ENCODE measurements around the gene XIRP2. TPM values are rescaled to one million over a fixed set of nuclear protein-coding genes. Genes with fewer than 3 reads are reported as not detected.

XIRP2 gene
- total and polyA plus RNA-seq, 2 of the 4 experiments (the other 2 are of a cell fraction): 0.05 to 0.18 TPM

DNA sequence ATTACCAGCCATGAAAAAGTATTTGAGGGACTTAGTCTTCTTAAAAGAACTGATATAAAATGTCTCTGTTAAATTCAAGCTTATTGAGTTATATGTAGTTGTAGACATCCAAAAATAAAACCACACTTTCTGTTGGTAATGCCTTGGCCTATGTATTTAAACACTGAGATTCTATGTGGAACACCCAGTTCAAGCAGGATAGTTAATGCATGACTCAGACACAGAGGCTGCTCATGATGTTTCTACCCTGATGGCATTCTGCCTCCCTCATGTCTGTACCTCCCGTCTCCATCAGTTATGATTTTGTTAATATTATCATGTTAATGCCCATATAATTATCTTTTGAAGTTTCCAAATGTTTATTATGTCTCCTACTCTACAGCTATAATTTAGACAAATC lies 164.5 kb downstream of the XIRP2 start:
- Histone ChIP-seq H3K18ac (ENCODE audit: low read depth, low read length) (no peak overlapping the region), H4K5ac (ENCODE audit: low read depth, low read length) (no peak overlapping the region), H3K9me3 (ENCODE audit: control insufficient read depth, insufficient read depth, low read length) (no peaks in the 10 kb centered on the region), H4K8ac (ENCODE audit: low read depth in 2 of 2, low read length in 2 of 2) (no peak overlapping the region), H4K91ac (ENCODE audit: insufficient read depth, low read depth, low read length) (no peak overlapping the region), H3K9me1 (ENCODE audit: insufficient read depth, low read length) (no peaks in the 10 kb centered on the region), H2BK20ac (ENCODE audit: low read depth, low read length) (no peak overlapping the region), H3K27ac (ENCODE audit: insufficient read depth, low read length) (no peak overlapping the region), H3K14ac (replicated peaks; ENCODE audit: low read depth, low read length) (no peak overlapping the region), H2BK120ac (ENCODE audit: low read depth, low read length) (peak overlapping the region; percentile 55; the same call in 1 of the 2 replicates), H2BK15ac (ENCODE audit: low read depth, low read length) (no peak overlapping the region), H3K4me3 (ENCODE audit: insufficient read depth, low read depth, low read length) (no peak overlapping the region), H3K36me3 (ENCODE audit: control insufficient read depth, insufficient read depth, low read length) (no peaks in the 10 kb centered on the region), H3K27me3 (ENCODE audit: control insufficient read depth, insufficient read depth, low read length) (no peaks in the 10 kb centered on the region), H3K4me2 (ENCODE audit: low read depth, low read length) (no peak overlapping the region), H2AK5ac (ENCODE audit: low read depth, low read length) (no peak overlapping the region), H2BK5ac (ENCODE audit: low read depth, low read length, poor library complexity, severe bottlenecking) (peak overlapping the region; percentile 58), H3K79me1 (ENCODE audit: low read depth in 1 of 2, low read length in 2 of 2) (no peaks in the 10 kb centered on the region), H3K4me1 (ENCODE audit: control insufficient read depth, insufficient read depth, low read length) (peaks cover 2% of the 10 kb centered on the region; the same call in 1 of the 2 replicates), H3K23ac (ENCODE audit: low read depth, low read length) (no peak overlapping the region), H3K4ac (ENCODE audit: low read depth, low read length) (no peak overlapping the region), H4K20me1 (ENCODE audit: insufficient read depth, low read length) (no peaks in the 10 kb centered on the region), H2AFZ (replicated peaks; ENCODE audit: low read length, poor library complexity) (no peak overlapping the region), H3K9ac (ENCODE audit: low read depth, low read length) (no peak overlapping the region), H2AK9ac (replicated peaks; ENCODE audit: low read depth, low read length, poor library complexity) (no peak overlapping the region), H3K56ac (ENCODE audit: extremely low read depth, insufficient read depth, low read length) (no peak overlapping the region)
- in situ Hi-C loops (cut with MboI; ENCODE audit: low sequenced_read_pairs): no loop called here
- DNase-seq (peak; percentile 84), ATAC-seq (ENCODE audit: low read depth) (peak; percentile 95)
- CTCF ChIA-PET: no interaction called here
- dilution Hi-C loops (cut with HindIII; ENCODE audit: low sequenced_read_pairs, unreplicated experiment): no loop called here
- BruUV-seq (replicated peaks): no TSS peak
- no CpG with 5 or more reads among the region's 1 CpG for WGBS, 2 experiments (ENCODE audit: extremely low coverage in 2 of 2, insufficient read length in 1 of 2)
- intact Hi-C loops (cut with micrococcal nuclease): loop anchor here (10.0 kb wide), 2 partner anchors 242 to 348 kb away; partner anchors contain the start of gene B3GALT1
- POLR2A ChIA-PET (ENCODE audit: unreplicated experiment): no interaction called here
- no peak for TF ChIP-seq MAFK (IDR thresholded peaks at IDR 0.05; ENCODE audit: low read depth, low read length)
- peak; percentile 50; the same call in 1 of the 2 replicates for TF ChIP-seq FOS (IDR thresholded peaks at IDR 0.05; ENCODE audit: low read depth, low read length)
